Measurements from ENCODE around the gene TNS1.

TNS1 gene

DNA sequence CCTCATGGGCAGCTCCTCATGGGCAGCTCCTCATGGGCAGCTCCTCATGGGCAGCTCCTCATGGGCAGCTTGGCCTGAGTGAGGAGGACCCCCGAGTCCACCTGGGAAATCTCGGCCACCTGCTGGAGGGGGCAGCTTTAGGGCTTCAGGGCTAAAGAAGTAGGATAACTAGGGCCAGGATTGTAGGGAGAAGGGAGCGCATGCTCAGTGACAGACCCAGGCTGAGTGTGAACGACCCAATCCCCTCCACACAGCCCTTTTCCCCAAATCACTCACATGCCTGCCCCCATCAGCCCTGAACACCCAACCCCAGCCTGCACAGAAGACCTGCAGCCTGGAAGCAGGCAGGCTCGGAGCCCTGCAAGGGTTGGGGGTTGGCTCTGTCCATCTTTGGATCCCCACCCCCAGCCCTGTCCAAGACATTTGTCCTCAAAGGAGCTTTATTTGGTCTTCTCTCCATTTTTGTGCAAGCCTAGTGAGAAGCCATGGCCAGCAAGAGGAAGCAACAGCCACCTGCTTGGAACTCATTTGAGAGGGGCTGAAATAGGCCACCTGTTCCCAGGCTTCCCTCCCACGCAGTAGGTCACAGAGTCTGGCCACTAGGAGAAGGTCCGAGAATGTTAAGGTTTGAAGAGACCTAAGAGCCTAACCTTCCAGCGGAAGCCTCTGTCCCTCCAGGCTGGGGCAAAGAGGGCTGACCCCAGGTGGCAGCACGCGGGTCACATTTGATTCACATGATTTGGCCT is 249.9 kb downstream of the TNS1 start:
- no peak for DNase-seq

DNA sequence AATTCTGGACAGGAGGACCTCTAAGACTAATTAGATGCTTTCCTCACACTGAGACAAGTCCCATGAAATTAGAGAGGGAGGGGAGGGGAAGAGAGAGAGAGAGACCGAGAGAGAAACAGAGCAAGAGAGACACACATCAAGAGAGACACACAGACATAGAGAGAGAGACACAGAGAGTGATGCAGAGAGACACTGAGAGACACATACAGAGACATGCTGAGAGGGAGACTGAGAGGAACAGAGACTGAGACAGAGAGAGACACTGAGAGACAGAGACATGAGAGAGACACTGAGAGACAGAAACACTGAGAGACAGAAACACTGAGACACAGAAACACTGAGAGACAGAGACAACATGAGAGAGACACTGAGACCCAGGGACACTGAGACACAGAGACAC is 250.8 kb downstream of the TNS1 start:
- DNase-seq = no peak

DNA sequence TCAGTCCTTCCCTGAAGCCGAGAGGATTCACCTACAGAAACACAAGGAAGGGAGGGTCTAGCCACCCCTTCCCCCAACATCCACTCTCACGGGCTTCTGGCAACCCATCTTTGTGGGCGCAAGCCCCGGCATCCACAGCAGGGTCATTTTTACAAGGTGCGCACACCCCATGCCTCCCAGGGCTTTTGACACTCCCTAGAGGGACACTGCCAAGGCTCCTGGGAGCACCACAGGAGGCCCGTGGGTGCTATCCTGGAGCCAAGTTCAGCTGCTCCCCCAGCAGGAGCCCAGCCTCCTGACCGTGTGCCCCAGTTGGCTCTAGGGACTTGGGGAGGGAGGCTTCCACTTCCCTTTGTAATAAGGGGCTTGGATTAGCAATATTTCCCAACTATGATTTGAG is 251.6 kb downstream of the TNS1 start:
- DNase-seq = no peak
